SU-DHL-6 (cell line): ENCODE results near the gene SLC35F2.

Experiments
- CTCF ChIP-seq: fragments of 200-600 bp; sonication (generic); IDR thresholded peaks from one replicate; pipeline ENCODE4 v1.5.1; 2017; ENCODE audit warnings: antibody characterized with exemption, mild to moderate bottlenecking, low read length, moderate library complexity; ENCODE audit not compliant: insufficient read depth, poor library complexity, severe bottlenecking
- EZH2phosphoT487 ChIP-seq: fragments of 200-600 bp; sonication (generic), shearing (Covaris generic); conservative IDR thresholded peaks from 2 replicates; pipeline ENCODE4 v1.6.1; 2018; ENCODE audit warnings: mild to moderate bottlenecking, antibody characterized with exemption, low read length, moderate library complexity, mixed read lengths

GRCh38 chr11:107821199-107821927 is 37.2 kb downstream of the SLC35F2 start:
- TF ChIP-seq CTCF = no peak
- TF ChIP-seq EZH2phosphoT487 = no peak
